HepG2 (cell line): ENCODE measurements around the gene SUCLG1. TPM values are rescaled to one million over a fixed set of nuclear protein-coding genes. Genes with fewer than 3 reads are reported as not detected.
A peak's percentile ranks its signal among the peaks of the same experiment; 100 is the strongest.
"Not testable (repeated sequence)": the region's sequence is repeated elsewhere in the genome, so short reads cannot be mapped to it uniquely, and the experiment has no call there.

ENCODE experiments used
- ATAC-seq: fragments of 200-7000 bp; cut with Tn5 transposase; 3 replicates; pipeline ENCODE4 v1.9.1; 2020; ENCODE audit warnings: mild to moderate bottlenecking, moderate library complexity
- BruUV-seq: library from RNA; stranded (reverse); fragments of 400-500 nt; replicated peaks from 2 replicates; lab custom pipeline; 2021; lab: Mats Ljungman, UMichigan
- CTCF ChIA-PET: fragments of 300-600 bp; formaldehyde crosslinking; extraction: SDS; loops from one replicate; lab custom pipeline; 2021; ENCODE audit warnings: low total read pairs, inconsistent platforms, low intra/inter-chr PET ratio; lab: Yijun Ruan, JAX
- POLR2A ChIA-PET: fragments of 350-600 bp; sonication (Branson Sonifier 250); formaldehyde crosslinking; loops from one replicate; lab custom pipeline; 2020; ENCODE audit warnings: antibody characterized with exemption, inconsistent platforms; lab: Yijun Ruan, JAX
- DNase-seq: peaks from one replicate; pipeline ENCODE4 v3.0.0-alpha.2; 2015; ENCODE audit warnings: low spot score
- FAIRE-seq: peaks from 3 replicates; lab custom pipeline; 2011; peaks lifted over from hg19 to GRCh38; lab: Jason Lieb, UNC
- H2AFZ ChIP-seq: one replicate; pipeline ENCODE4 v1.6.1; 2011; ENCODE audit warnings: low read length, inconsistent platforms
- H3K27ac ChIP-seq: fragments of 300-600 bp; 3 replicates; pipeline ENCODE4 v1.8.0; 2011; ENCODE audit warnings: mixed run types, mild to moderate bottlenecking, mixed read lengths, low read length, inconsistent platforms; ENCODE audit not compliant: insufficient read depth; ENCODE audit errors: extremely low read length
- H3K27me3 ChIP-seq, 2 experiments: fragments of 200-600 bp in 1 of 2; 2 replicates in 1 of 2; 3 replicates in 1 of 2; pipeline versions ENCODE4 v1.6.0 to v1.8.0; 2011; ENCODE audit warnings: low read length in 2 of 2, mild to moderate bottlenecking in 2 of 2, moderate library complexity in 2 of 2, inconsistent platforms in 1 of 2; ENCODE audit not compliant: insufficient read depth in 2 of 2, control insufficient read depth in 1 of 2
- H3K36me3 ChIP-seq, 2 experiments: fragments of 200-600 bp in 1 of 2; replicated peaks in 1 of 2; 2 replicates in 1 of 2; 3 replicates in 1 of 2; pipeline versions ENCODE4 v1.5.1 to v1.8.0; 2011; ENCODE audit warnings: low read length in 2 of 2, inconsistent platforms in 1 of 2; ENCODE audit not compliant: insufficient read depth in 2 of 2, control insufficient read depth in 1 of 2
- H3K4me1 ChIP-seq: 2 replicates; pipeline ENCODE4 v1.5.1; 2012; ENCODE audit warnings: low read length, inconsistent platforms; ENCODE audit not compliant: insufficient read depth
- H3K4me2 ChIP-seq: 2 replicates; pipeline ENCODE4 v1.6.0; 2011; ENCODE audit warnings: low read depth, low read length, inconsistent platforms
- H3K4me3 ChIP-seq, 3 experiments: fragments of 200-600 bp in 1 of 3; sonication (generic), shearing (Covaris generic) in 1 of 3; replicated peaks in 1 of 3; 2 replicates each; pipeline ENCODE4 v1.5.1; 2011 to 2016; ENCODE audit warnings: low read length in 3 of 3, inconsistent platforms in 2 of 3, low read depth in 2 of 3, mild to moderate bottlenecking in 2 of 3, control low read depth in 1 of 3, mixed read lengths in 1 of 3; ENCODE audit not compliant: insufficient read depth in 1 of 3
- H3K79me2 ChIP-seq: one replicate; pipeline ENCODE4 v1.6.1; 2011; ENCODE audit warnings: low read length, inconsistent platforms; ENCODE audit not compliant: insufficient read depth
- H3K9ac ChIP-seq: 2 replicates; pipeline ENCODE4 v1.6.0; 2011; ENCODE audit warnings: mild to moderate bottlenecking, low read depth, low read length, inconsistent platforms; ENCODE audit not compliant: insufficient read depth
- H3K9me3 ChIP-seq: 2 replicates; pipeline ENCODE4 v1.5.1; 2012; ENCODE audit warnings: mild to moderate bottlenecking, low read length
- H4K20me1 ChIP-seq: 2 replicates; pipeline ENCODE4 v1.6.0; 2011; ENCODE audit warnings: inconsistent platforms, mild to moderate bottlenecking, low read length, moderate library complexity; ENCODE audit not compliant: insufficient read depth
- BATF2 ChIP-seq: sonication (generic); formaldehyde crosslinking; IDR thresholded peaks from 2 replicates; pipeline ENCODE4 v1.8.0; 2022; ENCODE audit warnings: mild to moderate bottlenecking, missing genetic modification reagents, moderate library complexity
- FOXA1 ChIP-seq, 2 experiments: fragments of 450-650 bp in 1 of 2; sonication (generic) in 1 of 2; formaldehyde crosslinking in 1 of 2; IDR thresholded peaks; 2 replicates each; pipeline versions ENCODE4 v1.4.0 to v1.6.1; 2016 to 2020; ENCODE audit warnings: missing genetic modification reagents in 1 of 2
- HMGXB3 ChIP-seq: sonication (generic); formaldehyde crosslinking; IDR thresholded peaks from 2 replicates; pipeline ENCODE4 v1.4.0; 2020; ENCODE audit warnings: missing genetic modification reagents, borderline replicate concordance
- MAFF ChIP-seq: IDR thresholded peaks from 2 replicates; pipeline ENCODE4 v1.6.1; 2011; ENCODE audit warnings: low read depth, low read length, improper control_type of control experiment
- MAFK ChIP-seq, 2 experiments: IDR thresholded peaks in 1 of 2; conservative IDR thresholded peaks in 1 of 2; 2 replicates each; pipeline ENCODE4 v1.6.1; 2011; ENCODE audit warnings: improper control_type of control experiment in 2 of 2, low read length in 2 of 2
- PTBP1 ChIP-seq: fragments of 200-400 bp; formaldehyde crosslinking; IDR thresholded peaks from 2 replicates; pipeline ENCODE4 v1.6.1; 2018; ENCODE audit warnings: low read length, low read depth; ENCODE audit not compliant: poor library complexity, severe bottlenecking
- SAFB2 ChIP-seq: sonication (generic); formaldehyde crosslinking; IDR thresholded peaks from 2 replicates; pipeline ENCODE4 v1.5.1; 2020; ENCODE audit warnings: missing genetic modification reagents, low read depth, mild to moderate bottlenecking, borderline replicate concordance
- ZNF10 ChIP-seq: sonication (generic); formaldehyde crosslinking; IDR thresholded peaks from 2 replicates; pipeline ENCODE4 v1.4.0; 2020; ENCODE audit warnings: mild to moderate bottlenecking, low read depth, missing genetic modification reagents, borderline replicate concordance
- ZNF253 ChIP-seq: sonication (generic); formaldehyde crosslinking; IDR thresholded peaks from 2 replicates; pipeline ENCODE4 v1.8.0; 2022; ENCODE audit warnings: mild to moderate bottlenecking, missing genetic modification reagents, borderline replicate concordance
- ZNF275 ChIP-seq: sonication (generic); formaldehyde crosslinking; IDR thresholded peaks from 2 replicates; pipeline ENCODE4 v1.8.0; 2022; ENCODE audit warnings: missing genetic modification reagents, mild to moderate bottlenecking, inconsistent platforms, borderline replicate concordance
- ZNF460 ChIP-seq: sonication (generic); formaldehyde crosslinking; IDR thresholded peaks from 2 replicates; pipeline ENCODE4 v1.5.1; 2020; ENCODE audit warnings: missing genetic modification reagents, mild to moderate bottlenecking, borderline replicate concordance
- ZNF7 ChIP-seq: IDR thresholded peaks from 2 replicates; pipeline ENCODE4 v1.6.1; 2016; ENCODE audit warnings: missing biosample characterization, missing genetic modification reagents
- WGBS: methylation state at CpG from one replicate; pipeline ENCODE4 v1.1.6; 2017; ENCODE audit warnings: low lambda C conversion rate; 5-methylcytosine and 5-hydroxymethylcytosine counted together
- in situ Hi-C: cut with HindIII; loops from 2 replicates; pipeline ENCODE4 v1.10.0; 2017; ENCODE audit warnings: low pct_unique_long_range_greater_than_20kb; ENCODE audit not compliant: extremely low pct_ligation_motif_present
- intact Hi-C: fragments of 100-400 bp; cut with micrococcal nuclease; formaldehyde crosslinking; loops from one replicate; pipeline ENCODE4 v1.10.0; 2022; ENCODE audit not compliant: unreplicated experiment
- polyA plus RNA-seq, 8 experiments: library from polyadenylated mRNA; depleted of rRNA in 3 of 8; stranded (reverse) in 7 of 8; unstranded in 1 of 8; fragments of >200 nt; fragmentation: Illumina TruSeq in 4 of 8; extraction: Trizol in 4 of 8; gene quantifications; 2 replicates each; pipeline versions ENCODE4 v1.2.1 to v1.2.3, GENCODE V29; 2011 to 2016; ENCODE audit warnings: low read depth in 4 of 8, missing spikeins in 1 of 8, mixed read lengths in 1 of 8; ENCODE audit not compliant: insufficient read depth in 1 of 8
- total RNA-seq, 5 experiments: library from RNA; depleted of rRNA; stranded (reverse); fragments of >200 nt; fragmentation: Illumina TruSeq; extraction: Trizol; gene quantifications; 2 replicates each; pipeline ENCODE4 v1.2.3, GENCODE V29; 2016; ENCODE audit warnings: low read depth in 1 of 5

Gene SUCLG1
- total and polyA plus RNA-seq, 2 of the 13 experiments (the other 11 are each of a cell fraction or from before 2014, with no cell fraction given): 58.7 to 121 TPM

GRCh38 chr2:84399839-84400238, 59.2 kb downstream of the SUCLG1 start:
- H3K4me3 ChIP-seq, FAIRE-seq, H3K4me1 ChIP-seq, H2AFZ ChIP-seq, H3K9ac ChIP-seq, in situ Hi-C loops, intact Hi-C loops, H3K9me3 ChIP-seq, H3K27ac ChIP-seq, POLR2A ChIA-PET, H4K20me1 ChIP-seq, H3K79me2 ChIP-seq, BruUV-seq, DNase-seq, H3K27me3 ChIP-seq, H3K4me2 ChIP-seq, ATAC-seq: not testable (repeated sequence)
- TF ChIP-seq MAFK (conservative IDR thresholded peaks at IDR 0.05 in 1 of 2, IDR thresholded peaks at IDR 0.05 in 1 of 2; ENCODE audit: low read length in 2 of 2) (peak; percentile 59 to 64; a peak in 3 of 4 replicates), MAFF (peak; percentile 62)
- TF ChIP-seq, all 625 proteins: peak for 2; not testable (repeated sequence) for 623
- 2% methylated on average over 1 of the region's 1 CpG for WGBS
- CTCF ChIA-PET, H3K36me3 ChIP-seq: not testable (repeated sequence)

GRCh38 chr2:84395820-84396219, 63.3 kb downstream of the SUCLG1 start:
- WGBS: 0% methylated on average over 3 of the region's 3 CpGs
- FAIRE-seq (no peak), ATAC-seq (no peak), DNase-seq (no peak)
- BruUV-seq: no TSS peak
- in situ Hi-C loops (no loop called here), intact Hi-C loops (no loop called here)
- ChIA-PET CTCF (no interaction called here), POLR2A (no interaction called here)
- H3K4me2 ChIP-seq: no peak overlapping the region
- H3K9ac ChIP-seq: no peak overlapping the region
- H3K36me3 ChIP-seq: no peaks in the 10 kb centered on the region
- TF ChIP-seq ZNF10: no peak
- TF ChIP-seq HMGXB3 (CRISPR knock-in tag): no peak
- TF ChIP-seq BATF2 (CRISPR knock-in tag): no peak
- no peak for TF ChIP-seq ZNF275 (CRISPR knock-in tag)
- no peak for TF ChIP-seq PTBP1
- no peak for TF ChIP-seq ZNF460 (CRISPR knock-in tag)
- no peak for TF ChIP-seq FOXA1 (IDR thresholded peaks at IDR 0.05)
- TF ChIP-seq FOXA1 (CRISPR knock-in tag; IDR thresholded peaks at IDR 0.05): no peak
- no peak for TF ChIP-seq ZNF253 (CRISPR knock-in tag)
- TF ChIP-seq ZNF7 (CRISPR knock-in tag): no peak
- no peak for TF ChIP-seq SAFB2 (CRISPR knock-in tag)
- no peaks in the 10 kb centered on the region for H4K20me1 ChIP-seq
- H2AFZ ChIP-seq: no peak overlapping the region
- no peak overlapping the region for H3K4me3 ChIP-seq
- no peaks in the 10 kb centered on the region for H3K4me1 ChIP-seq
- no peaks in the 10 kb centered on the region for H3K9me3 ChIP-seq
- no peaks in the 10 kb centered on the region for H3K79me2 ChIP-seq
- H3K27ac ChIP-seq: no peak overlapping the region
- no peaks in the 10 kb centered on the region for H3K27me3 ChIP-seq
